ENCODE data around the gene CHMP4B. TPM values are rescaled to one million over a fixed set of nuclear protein-coding genes. Genes with fewer than 3 reads are reported as not detected.

CHMP4B gene
- total RNA-seq, 1 experiment from 2014 or later = 72.5 TPM

GRCh38 chr20:33864324-33864963 is 53.3 kb downstream of the CHMP4B start:
- H3K9me3 Mint-ChIP-seq = no peaks in the 10 kb centered on the region
- H3K27me3 Mint-ChIP-seq (ENCODE audit: low read depth) = no peaks in the 10 kb centered on the region
- no peak overlapping the region for H3K4me3 Mint-ChIP-seq
- no peaks in the 10 kb centered on the region for H3K36me3 Mint-ChIP-seq
- TF ChIP-seq PRDM15 (CRISPR knock-in tag; IDR thresholded peaks at IDR 0.05) (no peak), PREB (CRISPR knock-in tag; IDR thresholded peaks at IDR 0.05; ENCODE audit: borderline replicate concordance) (no peak), ZNF232 (CRISPR knock-in tag; IDR thresholded peaks at IDR 0.05) (no peak), MYBL2 (CRISPR knock-in tag; IDR thresholded peaks at IDR 0.05) (no peak), OVOL2 (CRISPR knock-in tag; IDR thresholded peaks at IDR 0.05; ENCODE audit: borderline replicate concordance) (no peak)
- peaks cover 16% of the 10 kb centered on the region for H3K4me1 Mint-ChIP-seq
- CTCF ChIA-PET = no interaction called here
- ATAC-seq = no peak
- no peak for DNase-seq (ENCODE audit: low spot score)
- POLR2A ChIA-PET = no interaction called here
- no peak overlapping the region for H3K27ac Mint-ChIP-seq

GRCh38 chr20:33865761-33866370 is 54.7 kb downstream of the CHMP4B start:
- DNase-seq (ENCODE audit: low spot score) (no peak), ATAC-seq (no peak)
- POLR2A ChIA-PET = no interaction called here
- H3K27ac Mint-ChIP-seq = no peak overlapping the region
- no peaks in the 10 kb centered on the region for H3K27me3 Mint-ChIP-seq (ENCODE audit: low read depth)
- CTCF ChIA-PET = interaction anchor here (1.1 to 1.2 kb wide), 3 partner anchors 11 to 55 kb away, joined by 3 read pairs; partner anchors contain the start of gene CHMP4B
- H3K36me3 Mint-ChIP-seq = no peaks in the 10 kb centered on the region
- peaks cover 14% of the 10 kb centered on the region for H3K4me1 Mint-ChIP-seq
- TF ChIP-seq PRRX2 (CRISPR knock-in tag; IDR thresholded peaks at IDR 0.05) (no peak), ESRRA (CRISPR knock-in tag; IDR thresholded peaks at IDR 0.05; ENCODE audit: borderline replicate concordance) (no peak)
- TF ChIP-seq, protein P1, sequence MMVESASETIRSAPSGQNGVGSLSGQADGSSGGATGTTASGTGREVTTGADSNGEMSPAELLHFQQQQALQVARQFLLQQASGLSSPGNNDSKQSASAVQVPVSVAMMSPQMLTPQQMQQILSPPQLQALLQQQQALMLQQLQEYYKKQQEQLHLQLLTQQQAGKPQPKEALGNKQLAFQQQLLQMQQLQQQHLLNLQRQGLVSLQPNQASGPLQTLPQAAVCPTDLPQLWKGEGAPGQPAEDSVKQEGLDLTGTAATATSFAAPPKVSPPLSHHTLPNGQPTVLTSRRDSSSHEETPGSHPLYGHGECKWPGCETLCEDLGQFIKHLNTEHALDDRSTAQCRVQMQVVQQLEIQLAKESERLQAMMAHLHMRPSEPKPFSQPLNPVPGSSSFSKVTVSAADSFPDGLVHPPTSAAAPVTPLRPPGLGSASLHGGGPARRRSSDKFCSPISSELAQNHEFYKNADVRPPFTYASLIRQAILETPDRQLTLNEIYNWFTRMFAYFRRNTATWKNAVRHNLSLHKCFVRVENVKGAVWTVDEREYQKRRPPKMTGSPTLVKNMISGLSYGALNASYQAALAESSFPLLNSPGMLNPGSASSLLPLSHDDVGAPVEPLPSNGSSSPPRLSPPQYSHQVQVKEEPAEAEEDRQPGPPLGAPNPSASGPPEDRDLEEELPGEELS (CRISPR knock-in tag; IDR thresholded peaks at IDR 0.05) = no peak
- no peak overlapping the region for H3K4me3 Mint-ChIP-seq
- no peaks in the 10 kb centered on the region for H3K9me3 Mint-ChIP-seq

GRCh38 chr20:33866398-33867100 is 55.4 kb downstream of the CHMP4B start:
- Mint-ChIP-seq H3K27me3 (ENCODE audit: low read depth) (no peaks in the 10 kb centered on the region), H3K27ac (no peak overlapping the region), H3K4me1 (peaks cover 14% of the 10 kb centered on the region), H3K4me3 (no peak overlapping the region), H3K9me3 (no peaks in the 10 kb centered on the region), H3K36me3 (no peaks in the 10 kb centered on the region)
- ATAC-seq = 0 out of 2 replicates have a peak, but pooled peaks have one; percentile 7
- ChIA-PET POLR2A (no interaction called here), CTCF (interaction anchor here (0.5 to 1.2 kb wide), 6 partner anchors 10 to 246 kb away, joined by 3 read pairs; partner anchors contain the start of gene CHMP4B)
- no peak for DNase-seq (ENCODE audit: low spot score)
- TF ChIP-seq HMGXB4 (CRISPR knock-in tag; IDR thresholded peaks at IDR 0.05) (no peak), ZNF121 (CRISPR knock-in tag; IDR thresholded peaks at IDR 0.05) (no peak), ETV6 (CRISPR knock-in tag; IDR thresholded peaks at IDR 0.05) (no peak), ZNF423 (CRISPR knock-in tag; IDR thresholded peaks at IDR 0.05) (no peak), HMGA2 (CRISPR knock-in tag; IDR thresholded peaks at IDR 0.05) (no peak), ZNF532 (CRISPR knock-in tag; IDR thresholded peaks at IDR 0.05; ENCODE audit: borderline replicate concordance) (no peak)
- TF ChIP-seq, protein P2, sequence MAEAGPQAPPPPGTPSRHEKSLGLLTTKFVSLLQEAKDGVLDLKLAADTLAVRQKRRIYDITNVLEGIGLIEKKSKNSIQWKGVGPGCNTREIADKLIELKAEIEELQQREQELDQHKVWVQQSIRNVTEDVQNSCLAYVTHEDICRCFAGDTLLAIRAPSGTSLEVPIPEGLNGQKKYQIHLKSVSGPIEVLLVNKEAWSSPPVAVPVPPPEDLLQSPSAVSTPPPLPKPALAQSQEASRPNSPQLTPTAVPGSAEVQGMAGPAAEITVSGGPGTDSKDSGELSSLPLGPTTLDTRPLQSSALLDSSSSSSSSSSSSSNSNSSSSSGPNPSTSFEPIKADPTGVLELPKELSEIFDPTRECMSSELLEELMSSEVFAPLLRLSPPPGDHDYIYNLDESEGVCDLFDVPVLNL (CRISPR knock-in tag; IDR thresholded peaks at IDR 0.05; ENCODE audit: borderline replicate concordance, low read depth) = no peak
